HUES48 (cell line): ENCODE measurements around the gene GLOD4.

Experiments
- H3K27ac ChIP-seq: one replicate; pipeline ENCODE4 v1.7.0; 2013; ENCODE audit warnings: low read depth, low read length, inconsistent platforms
- H3K27me3 ChIP-seq: 2 replicates; pipeline ENCODE4 v1.6.1; 2013; ENCODE audit warnings: mild to moderate bottlenecking, low read length; ENCODE audit not compliant: control insufficient read depth, insufficient read depth
- H3K36me3 ChIP-seq: 2 replicates; pipeline ENCODE4 v1.6.1; 2013; ENCODE audit warnings: low read length; ENCODE audit not compliant: control insufficient read depth, insufficient read depth
- H3K4me1 ChIP-seq: 2 replicates; pipeline ENCODE4 v1.6.1; 2013; ENCODE audit warnings: mild to moderate bottlenecking, low read length; ENCODE audit not compliant: control insufficient read depth, insufficient read depth
- H3K4me3 ChIP-seq: 2 replicates; pipeline ENCODE4 v1.5.1; 2013; ENCODE audit warnings: mild to moderate bottlenecking, low read depth, low read length
- H3K9ac ChIP-seq: 2 replicates; pipeline ENCODE4 v1.6.1; 2013; ENCODE audit warnings: mild to moderate bottlenecking, low read depth, low read length, moderate library complexity
- H3K9me3 ChIP-seq: 2 replicates; pipeline ENCODE4 v1.6.1; 2013; ENCODE audit warnings: low read length; ENCODE audit not compliant: control insufficient read depth, insufficient read depth

The GLOD4 gene

DNA sequence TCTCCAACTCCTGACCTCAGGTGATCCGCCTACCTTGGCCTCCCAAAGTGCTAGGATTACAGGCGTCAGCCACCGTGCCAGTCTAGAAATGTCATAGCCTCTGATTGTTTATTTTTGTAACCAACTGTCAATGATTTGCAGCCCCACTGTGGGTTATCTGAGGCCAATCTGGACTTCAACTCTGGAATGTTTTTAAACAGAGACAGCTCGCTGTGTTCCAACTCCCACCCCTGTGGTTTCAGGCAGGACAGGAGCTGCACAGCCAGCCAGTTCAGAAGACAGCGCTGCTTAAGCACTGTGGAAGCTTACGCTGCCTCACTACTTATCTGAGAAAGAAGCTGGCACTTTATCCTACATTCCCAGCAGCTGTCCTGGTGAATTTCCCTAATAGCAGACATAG, 19.6 kb upstream of the GLOD4 start:
- no peaks in the 10 kb centered on the region for H3K4me1 ChIP-seq
- H3K36me3 ChIP-seq: peaks cover 39% of the 10 kb centered on the region
- no peak overlapping the region for H3K4me3 ChIP-seq
- H3K27ac ChIP-seq: no peak overlapping the region
- no peaks in the 10 kb centered on the region for H3K27me3 ChIP-seq
- no peaks in the 10 kb centered on the region for H3K9me3 ChIP-seq
- H3K9ac ChIP-seq: no peak overlapping the region

DNA sequence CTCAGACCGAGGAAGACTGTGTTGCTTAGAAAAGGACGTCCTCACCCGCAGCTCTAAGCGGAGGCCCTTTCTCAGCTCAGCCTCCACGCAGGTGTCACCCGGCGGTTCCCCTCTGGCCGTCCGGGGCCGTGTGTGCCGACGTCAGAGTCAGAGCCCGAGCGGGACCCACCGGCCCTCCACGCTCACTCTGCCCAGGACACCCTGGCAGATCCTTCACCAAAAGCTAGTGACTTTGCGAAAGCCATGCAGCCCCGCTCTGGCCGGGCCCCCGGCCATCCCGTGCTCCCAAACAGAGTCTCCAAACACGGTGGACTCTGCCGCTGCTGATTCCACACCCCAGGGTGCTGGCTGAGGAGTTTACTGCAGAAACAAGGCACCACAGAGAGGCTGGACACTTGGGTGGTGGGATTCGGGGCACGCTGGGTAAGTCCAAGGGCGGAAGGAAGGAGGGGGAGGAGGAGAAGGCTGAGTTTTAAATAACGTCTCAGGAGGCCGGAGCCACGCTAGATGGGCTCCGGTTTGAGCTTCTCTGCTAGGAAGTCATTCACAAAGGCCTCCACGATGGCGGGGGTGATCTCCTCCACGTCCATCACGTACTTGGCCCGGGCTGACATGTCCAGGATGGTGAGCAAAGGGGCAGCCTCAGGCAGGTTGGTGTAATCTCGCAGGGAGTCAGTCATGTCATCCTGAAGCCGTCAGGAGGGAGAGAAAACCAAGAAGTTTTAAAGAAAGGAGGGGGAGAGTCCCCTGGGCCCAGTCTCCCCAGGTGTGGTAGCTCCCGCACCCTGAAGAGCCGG, 18.6 kb upstream of the GLOD4 start:
- Histone ChIP-seq H3K36me3 (peaks cover 43% of the 10 kb centered on the region), H3K4me3 (no peak overlapping the region), H3K27me3 (no peaks in the 10 kb centered on the region), H3K9ac (no peak overlapping the region), H3K4me1 (no peaks in the 10 kb centered on the region), H3K9me3 (no peaks in the 10 kb centered on the region), H3K27ac (no peak overlapping the region)

DNA sequence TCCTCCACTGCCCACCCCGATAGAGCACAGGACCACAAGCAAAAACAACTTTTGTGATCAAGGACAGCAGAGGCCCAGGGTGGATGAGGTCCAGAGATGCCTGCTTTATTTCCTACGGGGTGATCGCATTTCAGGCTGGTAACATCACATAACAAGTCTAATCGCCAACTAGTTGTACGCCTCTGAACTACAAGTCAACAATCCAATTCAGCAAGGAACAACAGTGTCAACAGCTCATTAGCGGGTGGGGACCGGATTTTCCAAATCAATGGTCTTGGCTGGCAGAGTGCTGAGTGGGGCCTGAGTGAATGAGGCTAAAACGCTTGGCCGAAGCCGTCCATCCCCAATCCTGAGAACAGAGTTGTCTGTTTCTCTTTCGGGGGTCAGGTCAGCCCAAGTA, 17.2 kb upstream of the GLOD4 start:
- H3K36me3 ChIP-seq: peaks cover 43% of the 10 kb centered on the region
- no peaks in the 10 kb centered on the region for H3K9me3 ChIP-seq
- H3K4me1 ChIP-seq: no peaks in the 10 kb centered on the region
- no peak overlapping the region for H3K4me3 ChIP-seq
- no peak overlapping the region for H3K9ac ChIP-seq
- H3K27ac ChIP-seq: no peak overlapping the region
- no peaks in the 10 kb centered on the region for H3K27me3 ChIP-seq

DNA sequence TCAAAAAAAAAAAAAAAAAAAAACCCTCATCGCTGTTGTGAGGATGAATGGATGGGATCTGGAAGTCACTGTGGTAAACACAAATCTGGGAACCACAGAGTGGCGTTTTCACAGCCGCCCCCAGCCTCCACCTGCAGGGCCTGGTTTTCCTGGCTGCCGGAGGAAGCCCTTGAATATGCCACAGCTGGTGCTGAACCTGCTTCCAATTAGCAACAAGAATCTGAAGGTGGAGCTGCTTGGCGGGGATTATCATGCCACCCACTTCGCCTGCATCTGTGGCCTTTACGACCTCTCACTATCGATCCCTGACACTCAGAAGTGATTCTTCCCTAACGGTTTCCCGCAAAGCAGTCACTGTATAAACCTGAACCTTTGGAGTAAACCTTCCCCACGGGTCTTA, 16.2 kb upstream of the GLOD4 start:
- no peak overlapping the region for H3K27ac ChIP-seq
- peaks cover 39% of the 10 kb centered on the region for H3K36me3 ChIP-seq
- H3K27me3 ChIP-seq: no peaks in the 10 kb centered on the region
- no peak overlapping the region for H3K9ac ChIP-seq
- no peak overlapping the region for H3K4me3 ChIP-seq
- H3K4me1 ChIP-seq: no peaks in the 10 kb centered on the region
- no peaks in the 10 kb centered on the region for H3K9me3 ChIP-seq

DNA sequence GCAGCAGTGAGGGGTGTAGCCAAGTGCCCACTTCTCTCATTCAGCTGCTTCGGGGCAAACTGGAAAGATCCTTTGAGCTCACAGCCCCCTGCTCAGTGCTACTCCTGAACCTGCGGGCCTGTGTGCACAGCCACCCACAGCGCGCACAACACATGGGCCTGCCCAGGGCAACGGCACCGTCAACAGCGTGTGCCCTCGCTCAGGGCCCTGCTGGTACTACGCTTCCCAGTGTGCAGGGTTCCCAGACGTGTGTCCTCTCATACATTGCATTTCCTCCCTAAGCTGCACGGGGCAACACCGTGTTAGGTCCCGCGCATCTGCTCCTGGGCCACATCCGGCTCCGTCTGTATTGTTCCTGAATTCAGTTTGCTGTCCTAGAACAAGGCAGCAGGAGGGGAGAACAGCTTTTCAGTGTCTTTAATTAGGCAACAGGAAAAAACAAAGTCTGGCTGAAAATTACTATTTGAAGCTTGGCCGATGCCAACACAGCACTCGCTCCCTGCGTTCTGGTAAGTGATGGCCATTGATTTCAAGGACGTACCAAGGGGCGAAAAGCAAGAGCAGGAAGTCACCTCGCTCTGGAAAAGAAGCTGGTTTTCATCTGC, 15.3 kb upstream of the GLOD4 start:
- Histone ChIP-seq H3K36me3 (peaks cover 40% of the 10 kb centered on the region), H3K4me3 (no peak overlapping the region), H3K27me3 (no peaks in the 10 kb centered on the region), H3K4me1 (no peaks in the 10 kb centered on the region), H3K9ac (no peak overlapping the region), H3K27ac (no peak overlapping the region), H3K9me3 (no peaks in the 10 kb centered on the region)

DNA sequence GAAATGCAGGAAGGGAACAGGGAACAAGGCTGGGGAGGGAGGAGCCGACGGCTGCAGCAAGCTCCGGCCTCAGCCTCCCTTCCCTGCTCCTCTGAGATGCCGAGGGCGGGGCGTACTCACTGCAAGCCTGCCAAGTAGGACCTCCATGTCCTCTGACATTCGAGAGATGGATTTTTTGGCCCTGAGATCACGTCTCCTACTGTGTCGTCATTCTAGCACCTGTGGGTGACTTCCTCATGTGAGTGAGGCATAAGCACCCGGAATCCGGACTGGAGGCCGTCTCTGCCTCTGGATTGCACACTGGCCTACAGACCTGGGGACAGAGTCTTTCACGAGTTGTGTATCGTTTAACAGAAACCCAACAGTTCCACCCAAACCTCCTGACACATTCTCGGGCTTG, 14.5 kb upstream of the GLOD4 start:
- Histone ChIP-seq H3K27me3 (no peaks in the 10 kb centered on the region), H3K27ac (no peak overlapping the region), H3K9ac (no peak overlapping the region), H3K4me1 (no peaks in the 10 kb centered on the region), H3K4me3 (no peak overlapping the region), H3K36me3 (peaks cover 40% of the 10 kb centered on the region), H3K9me3 (no peaks in the 10 kb centered on the region)

DNA sequence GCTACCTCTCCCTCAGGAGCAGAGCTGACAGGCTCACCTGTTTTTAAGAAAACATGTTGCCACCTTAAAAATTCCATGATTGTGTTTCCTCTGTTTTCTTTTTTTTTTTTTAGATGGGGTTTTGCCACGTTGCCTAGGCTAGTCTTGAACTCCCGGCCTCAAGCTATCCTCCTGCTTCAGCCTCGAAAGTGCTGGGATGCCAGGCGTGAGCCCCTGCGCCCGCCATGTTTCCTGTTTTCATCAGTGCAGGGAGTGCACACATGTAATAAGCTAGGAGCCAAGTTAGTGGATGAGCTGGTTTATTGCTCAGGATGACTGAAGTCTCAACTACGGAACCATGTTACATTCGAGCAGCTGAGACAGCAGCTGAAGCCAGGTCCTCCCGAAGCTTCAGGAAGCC, 13.6 kb upstream of the GLOD4 start:
- H3K4me3 ChIP-seq: no peak overlapping the region
- H3K36me3 ChIP-seq: peaks cover 42% of the 10 kb centered on the region
- H3K27me3 ChIP-seq: no peaks in the 10 kb centered on the region
- no peaks in the 10 kb centered on the region for H3K9me3 ChIP-seq
- H3K9ac ChIP-seq: no peak overlapping the region
- no peaks in the 10 kb centered on the region for H3K4me1 ChIP-seq
- no peak overlapping the region for H3K27ac ChIP-seq

DNA sequence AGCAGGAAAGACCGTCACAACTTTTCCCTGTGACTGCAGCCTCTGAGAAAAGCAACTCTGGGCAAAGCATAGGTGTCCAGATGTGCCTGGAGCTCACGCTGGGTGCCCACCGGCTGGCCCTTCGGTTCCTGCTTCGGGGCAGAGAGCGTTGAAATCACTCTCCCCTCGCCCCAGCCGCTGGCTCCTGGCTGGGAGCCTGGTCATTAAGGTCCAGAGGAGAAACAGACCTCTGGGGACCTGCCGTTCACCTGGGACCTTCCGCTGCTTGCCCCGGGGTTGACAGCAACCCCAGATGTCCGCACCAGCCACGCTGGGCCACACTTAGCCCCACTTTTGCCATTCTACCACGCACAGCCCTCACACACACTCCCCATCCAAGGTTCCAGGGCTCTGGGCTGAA, 13.2 kb upstream of the GLOD4 start:
- Histone ChIP-seq H3K4me1 (no peaks in the 10 kb centered on the region), H3K4me3 (no peak overlapping the region), H3K36me3 (peaks cover 38% of the 10 kb centered on the region), H3K27ac (peak overlapping the region; percentile 44), H3K9me3 (no peaks in the 10 kb centered on the region), H3K9ac (no peak overlapping the region), H3K27me3 (no peaks in the 10 kb centered on the region)

DNA sequence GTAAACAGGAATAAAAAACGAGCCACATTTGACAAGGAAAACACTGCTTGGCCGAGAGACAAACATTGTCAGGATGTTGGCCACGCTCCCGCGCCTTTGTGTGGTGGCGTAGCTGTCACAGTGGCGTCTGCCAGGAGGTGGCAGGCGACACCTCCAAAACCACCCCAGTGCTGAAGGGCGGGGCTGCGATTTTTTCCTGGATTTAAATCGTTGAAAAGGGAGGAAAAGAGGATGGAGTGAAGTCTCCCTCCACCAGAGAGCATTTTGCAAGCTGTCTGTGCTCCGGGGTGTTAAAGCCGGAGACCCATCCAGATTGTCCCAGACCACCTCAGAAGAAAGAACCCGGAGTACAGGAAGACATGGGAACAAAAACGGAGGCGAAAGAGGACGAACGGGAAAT, 12.8 kb upstream of the GLOD4 start:
- Histone ChIP-seq H3K36me3 (peaks cover 35% of the 10 kb centered on the region), H3K4me3 (no peak overlapping the region), H3K9ac (no peak overlapping the region), H3K27ac (peak overlapping the region; percentile 44), H3K9me3 (no peaks in the 10 kb centered on the region), H3K4me1 (no peaks in the 10 kb centered on the region), H3K27me3 (no peaks in the 10 kb centered on the region)

DNA sequence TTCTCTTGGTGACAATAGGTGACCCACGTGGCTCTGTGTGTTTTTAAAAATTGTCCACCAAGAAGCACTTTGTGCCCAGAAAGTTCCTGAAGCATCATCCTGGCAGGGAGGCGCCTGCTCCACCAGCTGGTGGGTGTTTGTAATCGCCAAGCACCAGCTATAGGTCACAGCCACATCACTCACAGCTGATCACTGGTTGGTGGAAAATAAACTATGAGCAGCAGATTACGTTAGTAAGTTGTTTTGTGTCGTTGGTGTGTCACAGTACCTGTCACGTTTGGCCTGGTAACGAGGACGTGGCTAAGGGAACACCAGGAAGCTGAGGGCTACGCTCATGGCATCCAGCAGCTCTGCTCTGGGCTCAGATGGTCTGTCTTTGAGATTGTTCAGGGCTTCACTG, 10.2 kb upstream of the GLOD4 start:
- Histone ChIP-seq H3K4me1 (no peaks in the 10 kb centered on the region), H3K9me3 (no peaks in the 10 kb centered on the region), H3K4me3 (no peak overlapping the region), H3K36me3 (peaks cover 52% of the 10 kb centered on the region), H3K9ac (no peak overlapping the region; the same call in 1 of the 2 replicates), H3K27me3 (no peaks in the 10 kb centered on the region), H3K27ac (no peak overlapping the region)

DNA sequence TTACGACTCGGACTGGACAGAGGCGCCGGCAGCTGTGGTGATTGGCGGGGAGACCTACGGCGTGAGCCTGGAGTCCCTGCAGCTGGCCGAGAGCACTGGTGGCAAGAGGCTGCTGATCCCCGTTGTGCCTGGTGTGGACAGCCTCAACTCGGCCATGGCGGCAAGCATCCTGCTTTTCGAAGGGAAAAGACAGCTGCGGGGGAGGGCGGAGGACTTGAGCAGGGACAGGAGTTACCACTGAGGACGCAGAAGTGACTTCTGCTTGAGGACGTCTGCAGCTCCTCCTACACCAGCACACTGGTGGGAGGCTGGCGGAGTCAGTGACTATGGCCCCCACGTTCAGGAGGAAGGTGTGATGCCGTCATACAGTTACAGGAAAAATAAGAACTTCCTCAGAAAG, 9.7 kb upstream of the GLOD4 start:
- Histone ChIP-seq H3K9me3 (no peaks in the 10 kb centered on the region), H3K4me1 (no peaks in the 10 kb centered on the region), H3K36me3 (peaks cover 52% of the 10 kb centered on the region)

More for the DNA sequence above, 9.7 kb upstream of the GLOD4 start:
- H3K27ac ChIP-seq: no peak overlapping the region
- no peak overlapping the region for H3K4me3 ChIP-seq
- no peaks in the 10 kb centered on the region for H3K27me3 ChIP-seq
- no peak overlapping the region for H3K9ac ChIP-seq
